Measurements from ENCODE around the gene PRKAR2A.
"Not testable (repeated sequence)": the region's sequence is repeated elsewhere in the genome, so short reads cannot be mapped to it uniquely, and the experiment has no call there.

PRKAR2A gene

DNA sequence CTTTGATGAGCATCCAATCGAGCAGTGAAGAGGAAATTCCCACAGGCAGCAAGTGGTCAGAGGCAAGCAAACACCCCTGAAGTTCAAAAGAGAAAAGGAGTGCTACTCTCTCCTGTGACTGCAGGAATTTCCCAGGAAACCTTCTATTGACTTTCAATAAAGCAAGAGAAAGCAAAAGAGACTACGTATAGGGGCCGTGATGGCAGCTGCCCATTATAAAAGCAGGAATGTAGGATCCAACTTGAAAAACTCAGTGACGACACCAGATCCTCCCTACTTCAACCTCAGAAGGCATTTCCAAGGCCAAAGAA, 77.5 kb downstream of the PRKAR2A start:
- DNase-seq (ENCODE audit: insufficient read length, low spot score) (no peak), FAIRE-seq (no peak)
- TF ChIP-seq, protein P1, sequence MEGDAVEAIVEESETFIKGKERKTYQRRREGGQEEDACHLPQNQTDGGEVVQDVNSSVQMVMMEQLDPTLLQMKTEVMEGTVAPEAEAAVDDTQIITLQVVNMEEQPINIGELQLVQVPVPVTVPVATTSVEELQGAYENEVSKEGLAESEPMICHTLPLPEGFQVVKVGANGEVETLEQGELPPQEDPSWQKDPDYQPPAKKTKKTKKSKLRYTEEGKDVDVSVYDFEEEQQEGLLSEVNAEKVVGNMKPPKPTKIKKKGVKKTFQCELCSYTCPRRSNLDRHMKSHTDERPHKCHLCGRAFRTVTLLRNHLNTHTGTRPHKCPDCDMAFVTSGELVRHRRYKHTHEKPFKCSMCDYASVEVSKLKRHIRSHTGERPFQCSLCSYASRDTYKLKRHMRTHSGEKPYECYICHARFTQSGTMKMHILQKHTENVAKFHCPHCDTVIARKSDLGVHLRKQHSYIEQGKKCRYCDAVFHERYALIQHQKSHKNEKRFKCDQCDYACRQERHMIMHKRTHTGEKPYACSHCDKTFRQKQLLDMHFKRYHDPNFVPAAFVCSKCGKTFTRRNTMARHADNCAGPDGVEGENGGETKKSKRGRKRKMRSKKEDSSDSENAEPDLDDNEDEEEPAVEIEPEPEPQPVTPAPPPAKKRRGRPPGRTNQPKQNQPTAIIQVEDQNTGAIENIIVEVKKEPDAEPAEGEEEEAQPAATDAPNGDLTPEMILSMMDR (IDR thresholded peaks at IDR 0.05; ENCODE audit: insufficient read depth, missing control alignments): no peak

DNA sequence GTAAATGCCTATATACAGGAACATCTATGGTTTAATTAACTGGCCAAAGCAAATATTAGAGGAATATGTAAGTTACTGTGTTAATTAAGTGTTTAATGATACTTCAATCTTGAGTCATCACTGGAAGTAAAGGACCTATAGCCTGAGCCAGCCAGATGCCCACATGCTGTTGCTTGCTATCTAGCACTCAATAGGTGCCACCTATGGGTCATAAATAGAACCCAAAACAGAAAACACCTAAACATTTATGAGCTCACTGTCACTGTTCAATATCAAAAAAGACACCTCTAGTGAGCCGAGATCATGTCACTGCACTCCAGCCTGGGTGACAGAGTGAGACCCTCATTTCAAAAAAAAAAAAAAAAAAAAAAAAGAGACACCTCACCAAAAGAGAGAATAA, 82.3 kb downstream of the PRKAR2A start:
- FAIRE-seq (no peak), DNase-seq (ENCODE audit: insufficient read length, low spot score) (no peak)
- TF ChIP-seq, protein P1 (IDR thresholded peaks at IDR 0.05; ENCODE audit: insufficient read depth, missing control alignments): peak; percentile 28

DNA sequence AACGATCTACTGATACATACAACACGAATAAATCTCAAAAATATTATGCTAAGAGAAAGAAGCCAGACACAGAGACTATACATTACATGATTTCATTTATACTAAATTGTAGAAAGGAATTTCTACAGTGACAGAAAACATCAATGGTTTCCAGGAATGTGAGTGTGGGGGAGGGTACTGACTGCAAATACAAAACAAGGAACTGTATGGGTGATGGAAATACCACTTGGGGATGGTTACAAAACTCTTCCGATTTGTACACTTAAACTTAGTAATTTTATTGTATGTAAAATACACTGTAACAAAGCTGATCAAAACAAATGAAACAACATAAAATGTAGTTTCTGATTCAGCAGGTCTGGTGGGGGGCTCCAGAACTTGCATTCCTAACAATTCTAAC, 84.9 kb downstream of the PRKAR2A start:
- FAIRE-seq: no peak
- TF ChIP-seq, protein P1 (IDR thresholded peaks at IDR 0.05; ENCODE audit: insufficient read depth, missing control alignments): no peak
- DNase-seq (ENCODE audit: insufficient read length, low spot score): no peak

DNA sequence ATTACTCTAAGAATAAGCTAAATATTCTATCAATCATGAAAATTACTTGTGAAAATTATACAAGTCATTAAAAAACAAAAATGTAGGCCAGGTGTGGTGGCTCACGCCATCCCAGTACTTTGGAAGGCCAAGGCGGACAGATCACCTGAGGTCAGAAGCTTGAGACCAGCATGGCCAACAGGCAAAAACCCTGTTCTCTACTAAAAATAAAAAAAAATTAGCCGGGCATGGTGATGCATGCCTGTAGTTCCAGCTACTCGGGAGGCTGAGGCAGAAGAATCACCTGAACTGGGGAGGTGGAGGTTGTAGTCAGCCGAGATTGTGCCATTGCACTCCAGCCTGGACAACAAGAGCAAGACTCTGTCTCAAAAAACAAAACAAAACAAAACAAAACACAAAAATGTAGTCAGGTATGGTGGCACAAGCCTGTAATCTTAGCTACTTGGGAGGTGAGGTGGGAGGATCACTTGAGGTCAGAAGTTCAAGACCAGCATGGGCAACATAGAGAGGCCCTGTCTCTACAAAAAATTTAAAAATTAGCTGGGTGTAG, 87.6 kb downstream of the PRKAR2A start:
- DNase-seq (ENCODE audit: insufficient read length, low spot score); FAIRE-seq: not testable (repeated sequence)

DNA sequence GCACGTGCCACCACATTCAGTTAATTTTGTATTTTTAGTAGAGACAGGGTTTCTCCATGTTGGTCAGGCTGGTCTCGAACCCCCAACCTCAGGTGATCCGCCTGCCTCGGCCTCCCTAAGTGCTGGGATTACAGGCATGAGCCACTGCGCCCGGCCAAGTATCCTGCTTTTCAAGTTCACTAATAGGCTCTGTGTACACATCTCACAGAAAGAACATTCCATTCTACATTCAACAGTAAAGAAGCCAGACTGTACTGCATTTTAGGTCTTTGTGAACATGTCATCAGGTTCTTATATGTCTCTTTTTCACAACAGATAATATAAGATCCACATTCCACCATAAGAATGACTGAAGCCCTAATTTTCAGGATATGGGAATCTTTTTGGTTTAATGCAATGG, 88.1 kb downstream of the PRKAR2A start:
- DNase-seq (ENCODE audit: insufficient read length, low spot score); FAIRE-seq: not testable (repeated sequence)

DNA sequence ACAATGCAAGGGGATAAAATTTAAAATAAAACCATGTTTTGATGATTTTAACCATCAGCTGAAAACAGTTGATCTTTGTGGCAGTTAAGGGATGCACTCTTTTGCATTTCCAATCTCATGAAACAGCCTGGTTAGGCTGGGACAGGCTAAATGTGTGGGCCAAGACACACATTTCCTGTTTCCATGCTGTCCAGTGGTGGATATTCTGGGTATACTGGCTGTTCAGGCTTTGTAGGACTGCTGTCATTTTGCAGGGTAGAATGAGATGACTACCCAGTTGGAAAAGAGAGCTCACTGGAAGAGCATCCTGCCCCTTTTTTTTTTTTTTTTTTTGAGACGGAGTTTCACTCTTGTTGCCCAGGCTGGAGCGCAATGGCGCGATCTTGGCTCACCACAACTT, 88.6 kb downstream of the PRKAR2A start:
- no peak for FAIRE-seq
- TF ChIP-seq, protein P1 (IDR thresholded peaks at IDR 0.05; ENCODE audit: insufficient read depth, missing control alignments): no peak
- DNase-seq (ENCODE audit: insufficient read length, low spot score): no peak

DNA sequence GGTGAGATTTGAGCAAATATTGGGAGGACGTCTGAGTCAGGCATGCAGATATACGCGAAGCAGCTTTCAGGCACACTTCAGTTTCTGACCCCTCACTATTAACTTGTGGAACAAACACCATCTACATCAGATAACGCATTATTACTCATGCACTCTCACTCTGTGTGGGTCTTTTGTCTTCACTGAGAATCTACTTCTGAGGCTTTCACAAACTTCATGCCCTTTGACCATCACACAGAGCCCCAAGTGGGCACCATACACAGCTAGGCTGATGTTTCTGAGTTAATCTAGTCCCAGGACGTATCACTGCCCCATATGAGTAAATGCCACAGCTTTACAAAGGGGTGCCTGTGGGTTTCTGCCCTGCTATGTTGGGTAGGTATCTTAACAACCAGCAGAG, 91.0 kb downstream of the PRKAR2A start:
- FAIRE-seq (no peak), DNase-seq (ENCODE audit: insufficient read length, low spot score) (no peak)

DNA sequence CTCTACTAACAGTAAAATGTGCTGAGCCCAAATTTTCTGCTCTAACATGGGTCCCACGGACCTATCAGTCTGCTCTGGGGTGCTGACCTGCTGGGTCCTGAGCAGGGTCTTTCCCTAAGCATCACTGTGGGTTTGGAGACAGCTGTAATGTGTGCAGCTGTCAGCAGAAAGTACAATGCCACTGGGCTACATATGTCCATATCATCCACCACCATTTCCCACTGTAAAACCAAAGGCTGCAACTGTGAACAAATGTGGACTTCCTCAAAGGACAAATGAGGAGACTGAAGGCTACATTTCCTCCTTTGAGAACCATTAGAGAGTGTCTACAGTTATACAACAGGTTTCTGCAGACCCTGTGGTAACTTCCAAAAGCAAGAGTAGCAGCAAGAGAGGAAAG, 96.8 kb downstream of the PRKAR2A start:
- DNase-seq (ENCODE audit: insufficient read length, low spot score): no peak
- TF ChIP-seq, protein P1 (IDR thresholded peaks at IDR 0.05; ENCODE audit: insufficient read depth, missing control alignments): no peak
- FAIRE-seq: no peak

More for the DNA sequence above, 91.0 kb downstream of the PRKAR2A start:
- TF ChIP-seq, protein P1 (IDR thresholded peaks at IDR 0.05; ENCODE audit: insufficient read depth, missing control alignments): no peak

Measured in D721Med (cell line).